Measurements from ENCODE around the gene BIN2.
"Not testable (repeated sequence)": the region's sequence is repeated elsewhere in the genome, so short reads cannot be mapped to it uniquely, and the experiment has no call there.

BIN2 gene

DNA sequence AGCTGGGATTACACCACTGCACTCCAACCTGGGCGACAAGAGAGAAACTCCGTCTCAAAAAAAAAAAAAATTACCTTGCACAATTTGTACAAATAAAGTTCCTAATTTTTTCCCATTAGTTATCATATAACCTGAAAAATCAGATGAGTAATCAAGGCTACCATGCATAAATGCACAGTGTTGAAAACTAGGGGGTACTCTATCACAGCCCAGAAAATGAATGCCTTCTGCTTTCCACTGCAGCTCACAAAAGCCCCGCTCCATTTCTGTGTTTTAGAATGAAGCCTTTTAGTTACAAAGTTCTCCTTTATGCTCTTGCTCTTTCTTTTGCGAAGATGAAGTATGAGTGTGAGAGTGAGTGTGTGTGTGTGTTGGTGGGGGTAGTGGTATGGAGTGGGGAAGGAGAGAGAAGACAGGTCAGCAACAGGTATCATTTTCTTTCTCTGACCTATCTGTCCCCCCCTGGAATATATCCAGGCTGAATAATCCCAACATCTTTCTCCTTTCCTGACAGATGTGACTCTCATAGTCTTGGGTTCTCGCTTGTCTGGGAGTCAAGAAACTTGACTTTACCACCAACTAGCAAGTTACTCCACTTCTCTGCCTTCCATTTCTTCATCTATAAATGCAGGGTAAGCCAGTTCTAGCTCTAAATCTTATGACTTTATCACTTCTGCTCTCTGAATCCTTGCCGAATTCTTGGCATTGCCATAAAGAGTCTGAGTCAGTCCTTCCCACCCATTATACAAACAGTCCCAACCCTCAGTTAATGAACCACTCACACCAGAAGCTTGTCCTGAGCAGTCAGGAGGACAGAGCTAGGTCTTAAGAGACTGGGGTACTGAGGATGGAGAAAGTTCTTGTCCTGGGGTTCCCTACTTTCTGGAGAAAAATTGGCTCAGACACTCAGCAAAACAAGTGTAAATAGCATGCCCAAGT, 16.1 kb downstream of the BIN2 start:
- DNase-seq: no peak

- no peak for DNase-seq
Measured at GRCh38 chr12:51306507-51306906, 17.5 kb downstream of the BIN2 start.

GRCh38 chr12:51300768-51301167, 23.2 kb downstream of the BIN2 start:
- not testable (repeated sequence) for DNase-seq

DNA sequence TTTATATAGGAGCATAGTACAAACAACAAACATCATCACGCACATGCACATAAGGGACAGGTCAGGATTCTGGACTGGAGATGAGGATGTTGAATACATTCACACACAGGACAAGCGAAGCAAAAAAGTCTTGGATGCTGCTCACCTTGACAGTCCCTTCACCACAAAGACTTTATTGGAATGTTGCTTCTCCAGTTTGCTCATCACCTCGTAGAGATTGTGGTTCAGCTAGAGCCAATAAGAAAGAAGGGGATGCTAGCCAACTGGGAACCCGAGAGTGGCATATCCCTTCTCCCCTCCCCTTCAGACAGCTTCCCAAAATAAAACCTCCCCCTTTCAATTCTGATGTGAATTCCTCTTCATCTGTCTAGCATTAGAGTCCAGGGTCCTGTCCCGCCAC, 28.3 kb downstream of the BIN2 start:
- DNase-seq: no peak

- DNase-seq: not testable (repeated sequence)
Measured at GRCh38 chr12:51294097-51294496, 29.9 kb downstream of the BIN2 start.

DNA sequence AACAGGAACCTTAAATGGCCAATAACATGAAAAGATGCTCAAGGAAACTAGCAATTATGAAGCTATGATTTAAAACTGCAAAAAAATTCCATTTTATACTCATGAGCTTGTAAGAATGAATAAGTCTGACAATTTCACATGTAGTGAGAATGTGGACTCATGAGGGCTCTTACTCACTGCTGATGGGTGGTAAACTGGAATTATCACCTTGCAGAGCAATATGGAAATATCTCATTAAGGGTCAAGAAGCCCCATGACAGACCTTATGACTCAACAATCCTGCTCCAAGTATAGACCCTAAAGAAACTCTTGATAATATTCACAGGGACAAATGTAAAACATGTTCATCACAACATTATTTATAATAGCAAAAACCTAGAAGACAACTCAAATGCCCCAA, 30.3 kb downstream of the BIN2 start:
- DNase-seq: no peak

- DNase-seq: peak in 5 of 14 donors; percentile 10 to 24 (median 10)
Measured at GRCh38 chr12:51291603-51292513, 32.1 kb downstream of the BIN2 start.

GRCh38 chr12:51285843-51286242, 38.1 kb downstream of the BIN2 start:
- no peak for DNase-seq

GRCh38 chr12:51281202-51281924, 42.6 kb downstream of the BIN2 start:
- DNase-seq: no peak

- DNase-seq: no peak
Measured at GRCh38 chr12:51275088-51275487, 48.9 kb downstream of the BIN2 start.

DNA sequence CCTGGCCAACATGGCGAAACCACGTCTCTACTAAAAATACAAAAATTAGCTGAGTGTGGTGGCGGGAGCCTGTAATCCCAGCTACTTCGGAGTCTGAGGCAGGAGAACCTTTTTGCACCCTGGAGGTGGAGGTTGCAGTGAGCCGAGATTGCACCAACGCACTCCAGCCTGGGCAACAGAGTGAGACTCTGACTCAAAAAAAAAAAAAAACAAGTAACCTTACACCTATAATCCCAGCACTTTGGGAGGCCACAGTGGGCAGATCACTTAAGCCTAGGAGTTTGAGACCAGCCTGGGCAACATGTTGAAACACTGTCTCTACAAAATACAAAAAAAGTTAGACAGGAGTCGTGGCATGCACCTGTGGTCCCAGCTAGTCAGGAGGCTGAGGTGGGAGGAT, 51.2 kb downstream of the BIN2 start:
- not testable (repeated sequence) for DNase-seq

- no peak for DNase-seq
Measured at GRCh38 chr12:51270951-51271518, 52.9 kb downstream of the BIN2 start.

DNA sequence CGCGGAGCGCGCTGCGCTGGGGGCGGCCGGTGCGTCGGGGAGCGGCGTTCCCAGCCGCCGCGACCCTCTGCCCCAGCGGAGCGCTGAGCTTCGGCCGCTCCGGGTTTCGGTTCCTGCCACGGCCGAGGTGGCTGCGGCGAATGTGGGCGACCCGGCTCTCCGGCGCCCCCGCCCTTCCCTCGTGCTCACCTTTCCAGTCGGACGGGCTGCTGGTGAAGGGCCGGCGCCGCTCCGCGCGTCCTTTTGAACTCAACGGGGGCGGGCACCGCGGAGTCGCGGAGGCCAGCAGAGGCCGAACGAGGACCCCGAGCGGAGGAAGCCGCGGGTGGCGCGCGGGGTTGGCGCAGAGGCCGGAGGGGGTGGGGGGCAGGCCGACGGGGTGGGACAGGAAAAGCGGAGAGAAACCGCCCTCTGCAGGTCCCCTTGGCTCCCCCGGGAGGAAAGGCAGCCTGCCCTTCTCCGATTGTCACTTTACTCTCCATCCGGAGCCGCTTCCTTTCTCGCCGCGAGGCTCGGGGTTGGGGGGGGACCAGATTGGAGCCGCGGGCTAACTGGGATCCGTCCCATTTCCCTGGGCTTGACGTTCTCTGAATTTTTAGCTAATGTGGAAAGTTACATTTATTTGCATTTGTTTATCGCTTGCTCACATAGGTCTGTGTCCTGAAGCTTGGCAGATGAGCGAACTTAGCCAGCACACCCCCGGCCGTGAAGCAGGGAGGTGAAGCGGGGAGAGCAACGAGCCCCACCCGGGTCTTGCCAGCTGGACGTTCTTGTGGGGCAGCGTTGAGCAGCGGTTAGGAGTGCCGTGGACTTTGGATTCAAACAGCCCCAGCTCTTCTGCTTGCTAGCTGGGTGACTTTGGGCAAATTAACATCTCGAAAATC, 53.7 kb downstream of the BIN2 start, which contains the start of gene SMAGP:
Gene SMAGP, minus strand, starts transcription at position 349 of the 884 bp plus-strand sequence. CDS start 1,137 bp downstream, outside the sequence.
- peak in 4 of 14 donors; percentile 3 to 32 (median 20) for DNase-seq

DNA sequence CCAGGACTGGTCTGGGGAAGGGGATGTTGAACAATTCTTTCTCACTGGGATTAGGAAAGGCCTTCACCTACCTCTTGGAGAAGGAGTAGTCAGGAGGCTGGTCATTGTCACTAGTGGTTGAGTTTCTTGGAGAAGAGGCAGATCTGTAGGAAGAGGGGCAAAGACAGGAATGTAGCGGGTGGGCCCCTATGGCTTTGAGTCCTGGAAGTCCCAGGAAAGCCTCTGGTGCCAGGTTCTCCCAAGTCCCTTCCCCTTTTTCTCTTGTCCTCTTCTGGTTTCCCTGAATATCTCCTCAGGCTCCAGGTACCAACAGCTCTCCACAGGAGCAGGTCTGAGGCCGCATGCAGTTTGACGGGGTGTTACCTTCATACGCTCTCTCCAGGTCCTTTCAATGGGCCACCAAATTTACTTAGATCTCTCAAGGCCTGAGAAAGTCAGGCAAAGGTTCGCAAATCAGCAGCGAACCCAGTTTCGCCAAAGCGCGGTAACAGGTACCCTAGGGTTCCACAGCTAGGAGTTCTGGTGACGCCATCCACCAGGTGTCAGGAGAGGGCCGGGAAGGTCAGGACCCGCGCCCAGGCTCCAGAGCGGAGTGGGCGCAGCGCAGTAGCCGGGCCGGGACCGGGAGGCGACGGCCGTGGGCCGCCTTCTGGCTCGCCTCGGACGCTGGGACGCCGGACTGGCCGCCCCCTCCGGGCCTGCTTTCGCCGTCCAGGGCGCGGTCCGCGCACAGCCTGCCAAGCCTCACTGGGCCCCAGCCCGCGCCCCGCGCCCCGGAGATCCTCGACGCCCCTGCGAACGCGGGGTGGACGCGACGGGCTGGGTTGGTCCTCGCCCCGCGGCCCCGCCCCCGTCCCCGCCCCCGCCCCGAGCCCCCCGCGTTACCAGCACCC, 54.6 kb downstream of the BIN2 start:
- no peak for DNase-seq

GRCh38 chr12:51265024-51265423, 59.0 kb downstream of the BIN2 start:
- DNase-seq: no peak

DNA sequence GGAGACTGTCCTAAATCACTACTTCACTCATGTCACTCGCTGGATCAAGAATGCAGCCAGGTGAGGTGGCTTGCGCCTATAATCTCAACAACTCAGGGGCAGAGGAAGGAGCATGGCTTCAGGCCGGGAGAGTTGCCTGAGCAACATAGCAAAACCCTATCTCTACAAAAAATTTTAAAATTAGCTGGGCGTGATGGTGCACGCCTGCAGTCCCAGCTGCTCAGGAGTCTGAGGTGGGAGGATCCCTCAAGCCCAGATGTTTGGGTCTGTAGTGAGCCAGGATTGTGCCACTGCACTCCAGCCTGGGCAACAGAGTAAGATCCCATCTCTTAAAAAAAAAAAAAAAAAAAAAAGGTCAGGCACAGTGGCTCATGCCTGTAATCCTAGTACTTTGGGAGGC, 59.7 kb downstream of the BIN2 start:
- no peak for DNase-seq

- DNase-seq: no peak
Measured at GRCh38 chr12:51263341-51263740, 60.6 kb downstream of the BIN2 start.

DNA sequence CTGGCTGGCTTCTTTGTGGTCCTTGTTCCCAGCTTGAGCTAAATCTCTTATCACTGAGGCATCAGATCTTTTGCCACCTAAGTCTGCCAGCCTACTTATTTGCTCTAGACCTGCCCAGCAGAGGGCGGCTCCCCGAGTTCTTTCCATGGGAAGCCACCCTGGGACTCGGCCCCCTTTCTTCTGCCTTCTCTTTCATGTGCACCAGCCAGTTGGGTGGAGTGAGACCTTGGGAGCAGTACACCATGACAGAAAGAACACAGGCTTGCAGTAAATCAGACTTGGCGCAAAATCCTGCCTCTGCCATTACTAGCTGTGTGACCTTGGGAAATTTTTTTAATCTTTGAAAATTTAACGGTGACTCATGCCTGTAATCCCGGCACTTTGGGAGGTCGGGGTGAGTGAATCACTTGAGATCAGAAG, 61.2 kb downstream of the BIN2 start:
- DNase-seq: peak in 1 of 14 donors; percentile 4

GRCh38 chr12:51259600-51259999, 64.4 kb downstream of the BIN2 start:
- DNase-seq: not testable (repeated sequence)

- DNase-seq: no peak
Measured at GRCh38 chr12:51254536-51254935, 69.4 kb downstream of the BIN2 start.
